ENCODE measurements around the gene ZNF324B. TPM values are rescaled to one million over a fixed set of nuclear protein-coding genes. Genes with fewer than 3 reads are reported as not detected.

Gene ZNF324B
- total RNA-seq, 1 experiment from 2014 or later = 6.3 TPM

DNA sequence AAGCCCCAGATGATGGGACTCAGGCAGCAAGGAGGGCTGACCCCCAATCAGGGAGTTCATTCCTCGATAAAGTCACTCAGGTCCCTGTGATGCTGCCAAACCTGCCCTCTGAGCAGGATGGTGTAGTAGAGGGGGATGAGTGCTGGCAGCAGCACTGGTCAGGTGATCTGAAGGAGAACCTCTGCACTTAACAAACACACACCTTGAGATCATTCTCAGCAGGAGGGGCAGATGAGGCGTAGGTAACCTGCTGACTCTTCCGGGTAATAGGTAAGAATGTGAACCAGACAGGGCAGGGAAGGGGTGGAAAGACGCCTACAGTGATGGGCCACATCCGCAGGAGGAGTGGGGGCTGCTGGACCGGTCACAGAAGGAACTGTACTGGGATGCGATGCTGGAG lies 27.9 kb downstream of the ZNF324B start:
- H2AK5ac ChIP-seq (ENCODE audit: insufficient read length, low read length) = no peak overlapping the region
- H3K14ac ChIP-seq (ENCODE audit: insufficient read depth, low read length) = no peak overlapping the region
- no peak overlapping the region for H2BK15ac ChIP-seq (ENCODE audit: low read depth, low read length)
- no peaks in the 10 kb centered on the region for H3K79me1 ChIP-seq (ENCODE audit: insufficient read depth, low read depth, low read length, poor library complexity, severe bottlenecking)
- TF ChIP-seq CTCF (conservative IDR thresholded peaks at IDR 0.05) = no peak
- no peak overlapping the region for H2BK120ac ChIP-seq (ENCODE audit: low read depth, low read length, poor library complexity, severe bottlenecking)
- no peak overlapping the region for H3K9ac ChIP-seq (ENCODE audit: extremely low read depth, insufficient read length, low read length)
- no peaks in the 10 kb centered on the region for H3K9me3 ChIP-seq (ENCODE audit: control insufficient read depth, low read depth, low read length)
- H3K27ac Mint-ChIP-seq = no peak overlapping the region
- H3K4me1 Mint-ChIP-seq = peaks cover 9 to 13% of the 10 kb centered on the region in 2 experiments
- no peaks in the 10 kb centered on the region for H3K4me1 ChIP-seq (ENCODE audit: insufficient read depth, low read length)
- no peak overlapping the region for H3T11ph ChIP-seq (ENCODE audit: low read length)
- no peak overlapping the region for H2BK20ac ChIP-seq (ENCODE audit: low read depth, low read length, poor library complexity, severe bottlenecking)
- H3K9me3 Mint-ChIP-seq = no peaks in the 10 kb centered on the region
- no peak overlapping the region for H3K18ac ChIP-seq (ENCODE audit: insufficient read length, low read depth, low read length)
- peaks cover 7% of the 10 kb centered on the region for H3K23me2 ChIP-seq (ENCODE audit: insufficient read length, low read depth, low read length, poor library complexity, severe bottlenecking)
- H4K8ac ChIP-seq (replicated peaks; ENCODE audit: insufficient read length, low read depth, low read length) = no peak overlapping the region
- no CpG with 5 or more reads among the region's 7 CpGs for WGBS (ENCODE audit: extremely low coverage, insufficient read length, low lambda C conversion rate)
- H4K91ac ChIP-seq (ENCODE audit: insufficient read length, low read depth, low read length) = no peak overlapping the region
- no peak overlapping the region for H2AFZ ChIP-seq (ENCODE audit: low read length)
- H4K20me1 ChIP-seq (ENCODE audit: control insufficient read depth, insufficient read depth, insufficient read length) = no peaks in the 10 kb centered on the region
- H3K79me2 ChIP-seq (ENCODE audit: insufficient read depth, low read length) = no peaks in the 10 kb centered on the region
- H3K27ac ChIP-seq (ENCODE audit: insufficient read length, low read depth, low read length) = no peak overlapping the region
- no peaks in the 10 kb centered on the region; the same call in 1 of the 2 replicates for H3K27me3 Mint-ChIP-seq (ENCODE audit: low read depth)
- no peaks in the 10 kb centered on the region for H3K27me3 ChIP-seq (ENCODE audit: insufficient read depth, low read length)
- no peak overlapping the region for H3K23ac ChIP-seq (ENCODE audit: insufficient read length, low read depth, low read length)
- H3K36me3 Mint-ChIP-seq (ENCODE audit: insufficient read depth in 1 of 3, low read depth in 3 of 3) = peaks cover 0 to 7% (median 2%) of the 10 kb centered on the region in 3 experiments; a peak in 3 of 7 replicates
- peak overlapping the region in 1 of 2 experiments; percentile 21; a peak in 1 of 5 replicates for H3K4me3 Mint-ChIP-seq
- H4K5ac ChIP-seq (ENCODE audit: insufficient read length, low read depth, low read length) = no peak overlapping the region
- DNase-seq = peak; percentile 22
- no peak overlapping the region for H3K4ac ChIP-seq (ENCODE audit: low read depth, low read length)
- no peak overlapping the region for H2BK12ac ChIP-seq (ENCODE audit: insufficient read length, low read depth, low read length)
- H3K4me2 ChIP-seq (ENCODE audit: insufficient read depth, insufficient read length, low read length) = no peak overlapping the region
- no peak overlapping the region for H3K56ac ChIP-seq (ENCODE audit: insufficient read length, low read depth, low read length)
- no peak overlapping the region for H2BK5ac ChIP-seq (ENCODE audit: insufficient read length, low read length)
